ENCODE results near the gene ZNF580. TPM values are rescaled to one million over a fixed set of nuclear protein-coding genes. Genes with fewer than 3 reads are reported as not detected.

ZNF580 gene, protein sequence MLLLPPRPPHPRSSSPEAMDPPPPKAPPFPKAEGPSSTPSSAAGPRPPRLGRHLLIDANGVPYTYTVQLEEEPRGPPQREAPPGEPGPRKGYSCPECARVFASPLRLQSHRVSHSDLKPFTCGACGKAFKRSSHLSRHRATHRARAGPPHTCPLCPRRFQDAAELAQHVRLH
- 10 to 100 TPM in 3 of 4 donors, 1 to 10 TPM in 1; 8.8 to 19.1 (median 12.9) TPM for total RNA-seq

DNA sequence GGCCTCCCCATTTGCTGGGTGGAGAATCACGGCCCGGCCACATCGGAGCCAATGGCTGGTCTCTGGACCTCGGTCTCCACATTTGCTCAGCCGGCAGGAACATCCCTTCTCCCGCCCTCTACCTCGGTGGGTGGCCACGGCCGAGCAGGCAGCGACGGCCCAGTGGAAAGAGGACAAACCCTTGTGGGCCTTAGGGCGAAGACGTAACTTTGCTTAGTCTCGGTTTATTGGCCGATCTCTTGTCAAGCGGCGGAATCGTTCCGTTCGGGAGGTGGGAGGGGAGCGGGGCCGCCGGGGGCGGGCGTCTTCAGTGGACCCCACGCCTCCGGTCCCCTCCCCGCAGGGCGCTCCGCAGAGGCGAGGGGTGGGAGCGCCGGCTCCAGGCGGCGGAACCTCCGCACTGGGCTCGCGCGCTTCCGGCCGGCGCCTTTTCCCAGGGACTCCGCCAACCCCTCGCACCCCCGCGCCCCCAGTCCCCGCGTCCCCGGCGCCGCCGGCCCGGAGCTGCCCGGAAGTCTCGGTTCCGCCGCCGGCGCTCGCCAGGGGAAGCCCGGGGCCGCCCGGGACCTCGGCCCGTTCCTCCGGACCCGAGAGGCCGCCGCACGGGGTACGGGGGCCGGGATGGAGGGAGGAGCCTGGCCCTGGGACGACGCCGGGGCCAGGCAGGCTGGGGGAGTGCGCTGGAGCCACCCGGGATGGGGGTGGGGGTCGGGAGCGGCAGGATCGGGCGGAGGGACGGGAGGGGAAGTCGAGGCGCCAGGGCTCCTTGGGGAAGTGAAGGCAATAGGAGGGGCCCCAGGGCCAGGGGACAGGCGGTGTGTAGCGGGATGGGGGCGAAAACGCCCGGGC is at the start of gene ZNF580:
ZNF580 (plus strand) TSS at position 426 of the 849 bp plus-strand sequence. CDS start 1,507 bp downstream, outside the sequence.
- WGBS, 2 donors, result 0% methylated on average over 13 to 20 of the region's 89 CpGs
- no peak for DNase-seq
- TF ChIP-seq, protein P1, sequence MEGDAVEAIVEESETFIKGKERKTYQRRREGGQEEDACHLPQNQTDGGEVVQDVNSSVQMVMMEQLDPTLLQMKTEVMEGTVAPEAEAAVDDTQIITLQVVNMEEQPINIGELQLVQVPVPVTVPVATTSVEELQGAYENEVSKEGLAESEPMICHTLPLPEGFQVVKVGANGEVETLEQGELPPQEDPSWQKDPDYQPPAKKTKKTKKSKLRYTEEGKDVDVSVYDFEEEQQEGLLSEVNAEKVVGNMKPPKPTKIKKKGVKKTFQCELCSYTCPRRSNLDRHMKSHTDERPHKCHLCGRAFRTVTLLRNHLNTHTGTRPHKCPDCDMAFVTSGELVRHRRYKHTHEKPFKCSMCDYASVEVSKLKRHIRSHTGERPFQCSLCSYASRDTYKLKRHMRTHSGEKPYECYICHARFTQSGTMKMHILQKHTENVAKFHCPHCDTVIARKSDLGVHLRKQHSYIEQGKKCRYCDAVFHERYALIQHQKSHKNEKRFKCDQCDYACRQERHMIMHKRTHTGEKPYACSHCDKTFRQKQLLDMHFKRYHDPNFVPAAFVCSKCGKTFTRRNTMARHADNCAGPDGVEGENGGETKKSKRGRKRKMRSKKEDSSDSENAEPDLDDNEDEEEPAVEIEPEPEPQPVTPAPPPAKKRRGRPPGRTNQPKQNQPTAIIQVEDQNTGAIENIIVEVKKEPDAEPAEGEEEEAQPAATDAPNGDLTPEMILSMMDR (IDR thresholded peaks at IDR 0.05), result no peak
- peak in 1 of 4 donors; percentile 16 for TF ChIP-seq POLR2A (IDR thresholded peaks at IDR 0.05)
- peaks cover 0 to 24% (median 5%) of the 10 kb centered on the region in 3 donors for H3K36me3 ChIP-seq
- peak within 1 kb of the TSS; percentile 93 to 98 (median 96) for H3K27ac ChIP-seq
- H3K27me3 ChIP-seq, result no peaks in the 10 kb centered on the region
- peak within 1 kb of the TSS; percentile 93 to 96 (median 95) for H3K4me3 ChIP-seq
- H3K9me3 ChIP-seq, result no peaks in the 10 kb centered on the region
- intact Hi-C loops (cut with DNase I), result no loop called here
- H3K4me1 ChIP-seq, result peaks cover 60 to 93% (median 68%) of the 10 kb centered on the region in 3 donors

DNA sequence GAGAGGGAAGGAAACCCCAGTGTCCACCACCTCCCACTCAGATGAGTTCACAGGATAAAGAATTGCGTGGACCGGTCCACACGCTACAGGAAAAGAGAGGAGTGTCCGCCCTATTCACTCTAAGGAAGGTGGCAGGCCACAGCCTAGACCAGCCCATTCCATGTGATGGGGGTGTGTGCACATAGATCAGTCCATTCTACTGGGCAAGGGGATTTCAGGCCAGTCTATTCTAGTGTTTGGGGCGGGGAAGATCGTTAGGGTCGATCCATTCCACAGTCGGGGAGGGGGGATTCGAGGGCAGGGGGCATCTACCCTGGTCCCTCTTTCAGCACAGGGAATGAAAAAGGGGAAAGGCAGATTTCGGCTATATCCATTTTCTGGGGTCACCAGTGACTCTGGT is 49.2 kb upstream of the ZNF580 start:
- TF ChIP-seq POLR2A (IDR thresholded peaks at IDR 0.05), result no peak
- TF ChIP-seq, protein P1 (IDR thresholded peaks at IDR 0.05), result no peak
- no peak for DNase-seq
- Histone ChIP-seq H3K27ac (no peak overlapping the region), H3K27me3 (no peaks in the 10 kb centered on the region), H3K4me3 (no peak overlapping the region), H3K36me3 (peaks cover 0 to 43% (median 0%) of the 10 kb centered on the region in 3 donors), H3K9me3 (no peaks in the 10 kb centered on the region), H3K4me1 (peaks cover 0 to 15% (median 7%) of the 10 kb centered on the region in 3 donors)
- intact Hi-C loops (cut with DNase I), result no loop called here
- WGBS, 2 donors, result 79 to 89% methylated on average over 6 to 10 of the region's 10 CpGs

DNA sequence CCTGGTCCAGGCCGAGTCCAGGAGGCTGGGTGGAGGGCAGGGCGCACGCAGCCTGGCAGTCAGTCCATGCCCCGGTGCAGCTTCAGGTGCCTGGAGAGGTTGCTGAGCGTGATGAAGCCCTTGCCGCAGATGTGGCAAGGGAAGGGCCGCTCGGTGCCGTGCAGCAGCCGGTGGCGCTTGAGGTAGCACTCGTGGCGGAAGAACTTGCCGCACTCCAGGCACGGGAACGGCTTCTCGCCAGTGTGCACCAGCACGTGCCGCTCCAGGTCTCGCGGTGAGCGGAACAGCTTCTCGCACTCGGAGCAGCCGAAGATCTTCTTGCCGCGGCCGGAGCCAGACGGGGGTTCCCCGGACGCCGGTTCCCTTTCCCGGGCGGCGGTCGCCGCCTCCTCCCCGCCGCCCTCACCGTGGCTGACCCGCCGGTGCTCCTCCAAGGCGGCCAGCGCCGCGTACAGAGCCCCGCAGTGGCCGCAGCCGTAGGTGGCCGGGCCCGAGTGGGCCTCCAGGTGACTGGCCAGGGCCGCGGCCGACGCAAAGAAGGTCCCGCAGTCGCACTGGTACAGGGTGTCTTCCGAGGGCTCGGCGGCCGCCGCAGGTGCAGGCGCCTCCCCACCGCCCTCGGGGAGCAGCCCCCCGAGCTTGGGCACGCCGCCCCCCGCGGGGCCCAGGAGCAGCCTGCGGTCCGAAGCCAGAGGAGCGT is 48.3 kb upstream of the ZNF580 start:
- H3K27ac ChIP-seq, result no peak overlapping the region
- no peak overlapping the region for H3K4me3 ChIP-seq
- intact Hi-C loops (cut with DNase I), result no loop called here
- 90% methylated on average over 2 of the region's 73 CpGs; no CpG with 5 or more reads in 1 of the 2 donors for WGBS, 2 donors
- H3K36me3 ChIP-seq, result peaks cover 0 to 53% (median 0%) of the 10 kb centered on the region in 3 donors
- no peaks in the 10 kb centered on the region for H3K27me3 ChIP-seq
- peaks cover 0 to 6% (median 0%) of the 10 kb centered on the region in 3 donors for H3K4me1 ChIP-seq
- TF ChIP-seq POLR2A (IDR thresholded peaks at IDR 0.05), result no peak
- TF ChIP-seq, protein P1 (IDR thresholded peaks at IDR 0.05), result no peak
- DNase-seq, result no peak
- no peaks in the 10 kb centered on the region for H3K9me3 ChIP-seq

DNA sequence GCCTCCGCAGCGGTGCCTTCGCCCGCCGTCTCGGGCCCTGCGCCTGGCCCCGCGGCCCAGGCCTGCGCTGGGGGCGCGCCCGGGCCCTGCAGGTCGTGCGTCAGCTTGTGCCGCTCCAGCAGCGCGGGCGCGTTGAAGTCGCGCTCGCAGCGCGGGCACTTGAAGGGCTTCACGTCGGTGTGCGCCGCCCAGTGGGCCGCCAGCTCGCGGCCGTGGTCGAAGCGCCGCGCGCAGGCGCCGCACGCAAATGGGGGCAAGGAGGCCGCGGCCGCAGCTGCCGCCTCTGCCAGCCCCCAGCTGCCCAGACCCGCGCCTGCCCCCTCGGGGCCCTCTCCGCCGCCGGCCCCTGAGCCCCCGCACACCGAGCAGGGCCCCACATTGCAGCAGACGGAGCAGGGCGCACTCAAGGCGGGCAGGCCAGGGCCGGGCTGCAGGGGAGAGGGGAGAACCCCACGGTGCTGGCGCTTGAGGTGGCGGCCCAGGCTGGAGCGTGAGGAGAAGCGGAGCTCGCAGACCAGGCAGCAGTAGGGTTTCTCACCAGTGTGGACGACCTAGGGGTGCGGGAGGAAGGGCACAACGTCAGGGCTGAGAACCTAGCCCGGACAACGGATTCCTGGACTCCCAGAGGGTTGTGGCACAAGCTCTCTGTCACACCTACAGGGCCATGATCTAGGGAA is 47.6 kb upstream of the ZNF580 start:
- no peak for TF ChIP-seq POLR2A (IDR thresholded peaks at IDR 0.05)
- TF ChIP-seq, protein P1 (IDR thresholded peaks at IDR 0.05), result no peak
- no peaks in the 10 kb centered on the region for H3K27me3 ChIP-seq
- WGBS, 2 donors, result 88 to 93% methylated on average over 8 to 13 of the region's 68 CpGs
- intact Hi-C loops (cut with DNase I), result no loop called here
- no peak overlapping the region for H3K4me3 ChIP-seq
- no peaks in the 10 kb centered on the region for H3K9me3 ChIP-seq
- H3K36me3 ChIP-seq, result peaks cover 0 to 57% (median 0%) of the 10 kb centered on the region in 3 donors
- H3K4me1 ChIP-seq, result peaks cover 0 to 4% (median 0%) of the 10 kb centered on the region in 3 donors
- no peak overlapping the region for H3K27ac ChIP-seq
- no peak for DNase-seq

Measured in esophagus squamous epithelium (tissue), 5 donors.